HCT116 (cell line): Measurements from ENCODE around the gene MRPL41.

Source experiments
- EZH2 ChIP-seq: fragments of 200-600 bp; sonication (generic); IDR thresholded peaks from 2 replicates; pipeline ENCODE4 v1.6.1; 2017; ENCODE audit warnings: antibody characterized with exemption, mixed run types
- ZFX ChIP-seq: fragments of 450-650 bp; IDR thresholded peaks from 2 replicates; pipeline ENCODE4 v1.6.1; 2017
- ZNF274 ChIP-seq: fragments of 200-500 bp; sonication (Bioruptor generic); IDR thresholded peaks from 2 replicates; pipeline ENCODE4 v1.6.1; 2014; ENCODE audit warnings: mild to moderate bottlenecking, low read depth, low read length, inconsistent platforms
- TF ChIP-seq, protein P1 (sequence below), 3 experiments: fragments of 200-600 bp in 1 of 3; sonication (generic) in 1 of 3; IDR thresholded peaks in 2 of 3; conservative IDR thresholded peaks in 1 of 3; 2 replicates each; pipeline ENCODE4 v1.5.1; 2012 to 2017; ENCODE audit warnings: low read depth in 2 of 3, low read length in 2 of 3, antibody characterized with exemption in 1 of 3, borderline replicate concordance in 1 of 3, control low read depth in 1 of 3, mild to moderate bottlenecking in 1 of 3, mixed read lengths in 1 of 3, mixed run types in 1 of 3, moderate library complexity in 1 of 3; ENCODE audit not compliant: insufficient read depth in 1 of 3
- TF ChIP-seq, protein P2 (sequence below): IDR thresholded peaks from 2 replicates; pipeline ENCODE4 v1.6.1; 2011; ENCODE audit warnings: mild to moderate bottlenecking, low read length, moderate library complexity; ENCODE audit not compliant: insufficient replicate concordance; ENCODE audit errors: extremely low read depth

DNA sequence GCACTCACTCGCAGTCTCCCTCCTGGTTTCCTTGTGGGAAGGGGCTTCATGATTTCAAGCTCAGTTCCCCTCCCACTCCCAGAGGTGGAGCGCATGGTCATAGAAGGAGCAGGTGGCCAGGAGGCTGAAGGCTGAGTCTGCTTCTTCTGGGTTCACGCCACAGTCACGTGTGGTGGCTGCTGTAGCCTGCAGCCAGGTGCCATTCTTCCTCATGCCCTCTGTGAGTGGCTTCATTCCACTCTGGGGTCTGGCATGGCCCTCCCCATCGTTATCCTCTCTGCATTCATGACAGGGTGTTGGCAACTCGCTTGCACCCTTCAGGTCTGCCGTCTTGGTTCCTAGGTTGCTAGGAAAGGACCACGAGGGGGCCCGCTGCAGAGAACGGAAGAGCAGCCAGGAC is 3.5 kb downstream of the MRPL41 start:
- TF ChIP-seq EZH2 (no peak), ZNF274 (no peak), ZFX (no peak)
- TF ChIP-seq, protein P1, sequence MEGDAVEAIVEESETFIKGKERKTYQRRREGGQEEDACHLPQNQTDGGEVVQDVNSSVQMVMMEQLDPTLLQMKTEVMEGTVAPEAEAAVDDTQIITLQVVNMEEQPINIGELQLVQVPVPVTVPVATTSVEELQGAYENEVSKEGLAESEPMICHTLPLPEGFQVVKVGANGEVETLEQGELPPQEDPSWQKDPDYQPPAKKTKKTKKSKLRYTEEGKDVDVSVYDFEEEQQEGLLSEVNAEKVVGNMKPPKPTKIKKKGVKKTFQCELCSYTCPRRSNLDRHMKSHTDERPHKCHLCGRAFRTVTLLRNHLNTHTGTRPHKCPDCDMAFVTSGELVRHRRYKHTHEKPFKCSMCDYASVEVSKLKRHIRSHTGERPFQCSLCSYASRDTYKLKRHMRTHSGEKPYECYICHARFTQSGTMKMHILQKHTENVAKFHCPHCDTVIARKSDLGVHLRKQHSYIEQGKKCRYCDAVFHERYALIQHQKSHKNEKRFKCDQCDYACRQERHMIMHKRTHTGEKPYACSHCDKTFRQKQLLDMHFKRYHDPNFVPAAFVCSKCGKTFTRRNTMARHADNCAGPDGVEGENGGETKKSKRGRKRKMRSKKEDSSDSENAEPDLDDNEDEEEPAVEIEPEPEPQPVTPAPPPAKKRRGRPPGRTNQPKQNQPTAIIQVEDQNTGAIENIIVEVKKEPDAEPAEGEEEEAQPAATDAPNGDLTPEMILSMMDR (IDR thresholded peaks at IDR 0.05 in 2 of 3, conservative IDR thresholded peaks at IDR 0.05 in 1 of 3; ENCODE audit: borderline replicate concordance in 1 of 3, insufficient read depth in 1 of 3, low read depth in 2 of 3, low read length in 2 of 3) = no peak
- TF ChIP-seq, protein P2, sequence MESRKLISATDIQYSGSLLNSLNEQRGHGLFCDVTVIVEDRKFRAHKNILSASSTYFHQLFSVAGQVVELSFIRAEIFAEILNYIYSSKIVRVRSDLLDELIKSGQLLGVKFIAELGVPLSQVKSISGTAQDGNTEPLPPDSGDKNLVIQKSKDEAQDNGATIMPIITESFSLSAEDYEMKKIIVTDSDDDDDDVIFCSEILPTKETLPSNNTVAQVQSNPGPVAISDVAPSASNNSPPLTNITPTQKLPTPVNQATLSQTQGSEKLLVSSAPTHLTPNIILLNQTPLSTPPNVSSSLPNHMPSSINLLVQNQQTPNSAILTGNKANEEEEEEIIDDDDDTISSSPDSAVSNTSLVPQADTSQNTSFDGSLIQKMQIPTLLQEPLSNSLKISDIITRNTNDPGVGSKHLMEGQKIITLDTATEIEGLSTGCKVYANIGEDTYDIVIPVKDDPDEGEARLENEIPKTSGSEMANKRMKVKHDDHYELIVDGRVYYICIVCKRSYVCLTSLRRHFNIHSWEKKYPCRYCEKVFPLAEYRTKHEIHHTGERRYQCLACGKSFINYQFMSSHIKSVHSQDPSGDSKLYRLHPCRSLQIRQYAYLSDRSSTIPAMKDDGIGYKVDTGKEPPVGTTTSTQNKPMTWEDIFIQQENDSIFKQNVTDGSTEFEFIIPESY = no peak
